Left renal pelvis (tissue), 4 donors: ENCODE results near the gene PRRT1. TPM values are rescaled to one million over a fixed set of nuclear protein-coding genes. Genes with fewer than 3 reads are reported as not detected.

ENCODE experiments used
- DNase-seq, 4 donors: peaks; one replicate each; pipeline ENCODE4 v3.0.0-alpha.2; 2013; ENCODE audit warnings: low read depth in 4 of 4, low spot score in 3 of 4
- polyA plus RNA-seq, 4 donors: library from polyadenylated mRNA; unstranded; fragments of 120-200 nt; gene quantifications; one replicate each; pipeline ENCODE4 v1.2.1, GENCODE V29; 2013; ENCODE audit not compliant: insufficient read length in 4 of 4

PRRT1 gene
- polyA plus RNA-seq, 4 donors: 2.5 to 5.4 (median 3.4) TPM

GRCh38 chr6:32175711-32176475 lies 24.2 kb upstream of the PRRT1 start, which contains the start of gene AGPAT1:
AGPAT1 (minus strand) TSS chr6:32176084; CDS start chr6:32171496, 4,588 bp downstream.
- peak; percentile 92 to 96 (median 95) for DNase-seq

GRCh38 chr6:32175322-32175710 lies 23.6 kb upstream of the PRRT1 start:
- no peak for DNase-seq

- no peak for DNase-seq
Measured at GRCh38 chr6:32174416-32174815, 22.7 kb upstream of the PRRT1 start.

- DNase-seq: no peak
Measured at GRCh38 chr6:32173051-32173727, 21.4 kb upstream of the PRRT1 start.

GRCh38 chr6:32171234-32171633 lies 19.5 kb upstream of the PRRT1 start:
- DNase-seq: no peak

- no peak for DNase-seq
Measured at GRCh38 chr6:32170294-32170693, 18.6 kb upstream of the PRRT1 start.

GRCh38 chr6:32168807-32169591 lies 17.3 kb upstream of the PRRT1 start:
- no peak for DNase-seq

- DNase-seq: no peak
Measured at GRCh38 chr6:32168350-32168749, 16.6 kb upstream of the PRRT1 start.

GRCh38 chr6:32167761-32168262 lies 16.1 kb upstream of the PRRT1 start:
- DNase-seq: no peak

GRCh38 chr6:32167154-32167760 lies 15.5 kb upstream of the PRRT1 start:
- DNase-seq: no peak

- DNase-seq: no peak
Measured at GRCh38 chr6:32166411-32167061, 14.8 kb upstream of the PRRT1 start.

GRCh38 chr6:32164295-32164694 lies 12.6 kb upstream of the PRRT1 start, which contains the start of gene EGFL8:
EGFL8 (plus strand) TSS chr6:32164595; CDS start chr6:32166166, 1,571 bp downstream.
- DNase-seq: no peak

GRCh38 chr6:32163559-32164258 lies 12.0 kb upstream of the PRRT1 start:
- no peak for DNase-seq

GRCh38 chr6:32158052-32158451 lies 6.3 kb upstream of the PRRT1 start:
- DNase-seq: no peak

- no peak for DNase-seq
Measured at GRCh38 chr6:32156891-32157290, 5.2 kb upstream of the PRRT1 start.

GRCh38 chr6:32154514-32155161 lies 2.9 kb upstream of the PRRT1 start:
- DNase-seq: peak in 1 of 4 donors; percentile 73

GRCh38 chr6:32153564-32154513 lies 2.1 kb upstream of the PRRT1 start, which contains the start of gene PPT2:
PPT2 (plus strand) TSS chr6:32154141; CDS start chr6:32154595, 454 bp downstream.
- DNase-seq: peak; percentile 85 to 92 (median 88)
